Measurements from ENCODE around the gene TENT4A.
"Not testable (repeated sequence)": the region's sequence is repeated elsewhere in the genome, so short reads cannot be mapped to it uniquely, and the experiment has no call there.

The TENT4A gene

DNA sequence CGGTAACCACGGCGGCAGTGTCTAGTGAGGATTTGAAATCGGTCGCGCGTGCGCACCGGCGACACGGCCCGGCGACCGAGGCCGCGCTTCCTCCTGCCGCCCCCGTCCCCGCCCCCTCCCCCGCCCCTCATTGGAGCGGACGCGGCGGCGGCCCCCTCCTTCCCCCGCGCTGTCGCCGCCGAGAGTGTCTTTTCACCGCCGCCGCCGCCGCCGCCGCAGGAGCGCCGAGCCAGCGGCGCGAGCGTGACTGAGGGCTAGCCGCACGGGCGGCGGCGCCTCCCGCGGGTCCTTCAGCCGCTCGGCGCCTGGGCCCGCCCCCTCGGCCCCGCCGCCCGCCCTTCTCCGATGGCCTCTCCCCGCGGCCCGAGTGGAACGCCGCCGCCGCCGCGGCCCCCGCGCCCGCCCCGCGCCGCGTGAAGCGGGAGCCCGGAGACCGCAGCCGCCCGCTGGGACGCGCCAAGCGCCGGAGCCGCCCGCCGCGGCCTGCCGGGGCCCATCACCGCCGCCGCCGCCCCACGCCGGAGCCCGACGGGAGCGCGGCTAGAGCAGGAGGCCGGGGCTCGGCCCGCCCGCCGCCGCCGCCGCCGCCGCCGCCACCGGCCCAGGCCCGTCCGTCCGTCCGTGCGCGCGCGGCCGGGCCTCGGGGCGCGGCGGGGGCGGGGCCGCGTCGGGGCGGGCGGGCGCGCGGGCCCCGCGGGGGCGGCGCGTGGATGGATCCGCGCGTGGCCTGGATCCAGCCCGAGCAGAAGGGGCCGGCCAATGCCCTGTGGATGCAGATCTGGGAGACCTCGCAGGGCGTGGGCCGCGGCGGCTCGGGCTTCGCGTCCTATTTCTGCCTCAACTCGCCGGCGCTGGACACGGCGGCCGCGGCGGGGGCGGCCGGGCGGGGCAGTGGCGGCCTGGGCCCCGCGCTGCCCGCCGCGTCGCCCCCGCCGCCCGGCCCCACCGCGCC, at the start of gene TENT4A:
TSS of gene TENT4A (plus strand) at position 159 of the 952 bp plus-strand sequence. CDS start at position 711, 552 bp downstream.
- DNase-seq (ENCODE audit: low read depth), result no peak

DNA sequence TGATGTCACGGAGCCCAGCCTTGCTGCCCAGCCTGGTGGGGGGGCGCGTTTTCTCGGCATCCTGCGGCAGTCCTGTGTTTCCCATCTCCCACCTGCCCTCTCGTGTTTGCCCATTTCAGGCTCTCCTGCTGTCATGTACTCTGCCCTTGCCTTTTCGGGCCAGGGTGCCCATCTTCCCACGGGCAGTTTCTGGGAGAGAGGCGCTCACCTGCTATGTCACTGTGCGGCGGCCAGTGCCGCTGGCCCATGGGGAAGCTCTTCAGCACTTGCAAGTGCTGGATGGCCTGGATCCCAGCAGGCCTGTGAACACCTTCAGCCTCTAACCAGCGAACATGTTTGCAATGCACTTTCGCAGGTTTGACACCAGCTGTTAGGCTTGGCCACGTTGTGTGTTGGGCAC, 46.5 kb upstream of the TENT4A start:
- DNase-seq (ENCODE audit: low read depth), result no peak

DNA sequence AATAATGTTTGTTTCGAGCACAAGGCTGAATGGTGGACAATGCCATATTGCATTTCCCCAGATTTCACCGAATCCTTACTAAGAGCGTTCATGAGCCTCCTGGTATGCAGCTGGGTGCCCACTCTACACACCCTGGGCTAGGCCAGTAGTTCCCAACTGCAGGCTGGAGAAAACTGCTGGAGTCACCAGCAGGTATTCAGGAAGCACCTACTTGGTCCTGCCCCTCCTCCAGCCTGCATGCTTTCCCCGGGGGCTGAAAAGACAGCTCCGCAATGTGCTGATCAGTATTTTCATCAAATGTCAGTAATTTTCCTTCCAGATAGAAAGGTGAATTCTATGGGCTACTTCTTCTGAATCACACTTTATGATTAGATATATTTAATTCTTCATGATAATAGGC, 45.6 kb upstream of the TENT4A start:
- no peak for DNase-seq (ENCODE audit: low read depth)

DNA sequence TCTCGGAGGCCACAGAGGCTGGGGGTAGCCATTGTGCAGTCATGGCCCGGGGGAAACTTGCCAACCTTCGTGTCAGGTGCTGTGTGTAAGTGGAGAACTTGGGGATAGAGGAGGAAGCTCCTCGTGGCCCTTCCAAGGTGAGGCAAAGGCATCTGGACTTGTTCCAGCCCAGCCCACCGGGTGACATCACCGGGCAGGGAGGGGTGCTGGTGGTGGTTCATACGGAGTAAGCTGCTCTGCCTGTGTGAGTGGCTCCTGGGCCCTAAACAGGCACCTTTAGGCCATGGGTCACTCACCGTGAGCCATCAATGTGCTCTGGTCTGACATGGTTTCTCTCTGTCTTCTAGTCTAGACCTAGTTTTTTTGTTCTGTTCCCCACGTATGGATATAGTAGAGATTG, 44.5 kb upstream of the TENT4A start:
- not testable (repeated sequence) for DNase-seq (ENCODE audit: low read depth)

DNA sequence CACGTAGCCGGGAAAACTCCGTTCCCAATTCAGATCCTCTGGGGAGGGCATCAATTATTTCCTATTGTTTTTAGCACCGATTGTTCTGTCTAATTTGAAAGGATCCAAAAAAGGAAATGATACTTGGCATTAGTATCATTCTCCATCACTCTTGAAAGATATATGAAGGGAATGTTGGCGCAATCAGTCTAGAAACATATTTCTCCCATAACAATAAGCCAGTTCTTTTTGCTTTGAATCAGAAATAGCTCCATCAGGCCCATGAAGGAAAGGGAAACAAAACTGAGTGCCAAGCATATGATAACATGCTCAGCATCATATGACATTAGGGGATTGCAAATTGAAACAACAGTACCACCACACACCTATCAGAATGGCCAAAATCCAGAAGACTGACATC, 40.2 kb upstream of the TENT4A start:
- no peak for DNase-seq (ENCODE audit: low read depth)

DNA sequence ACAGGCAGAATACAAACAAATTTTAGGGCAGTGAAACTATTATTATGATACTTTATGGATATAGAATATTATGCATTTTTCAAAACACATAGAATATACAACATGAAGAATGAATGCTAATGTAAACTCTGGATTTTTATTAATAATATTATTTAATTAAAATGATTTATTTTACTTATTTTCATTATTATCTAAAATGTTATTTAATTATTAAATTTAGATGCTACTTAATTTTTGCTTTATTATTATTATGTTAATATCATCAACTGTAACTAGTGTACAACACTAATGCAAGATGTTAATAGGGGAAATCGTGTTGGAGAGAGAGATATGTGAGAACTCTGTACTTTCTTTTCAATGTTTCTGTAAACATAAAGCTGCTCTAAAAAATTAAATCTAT, 39.3 kb upstream of the TENT4A start:
- no peak for DNase-seq (ENCODE audit: low read depth)

DNA sequence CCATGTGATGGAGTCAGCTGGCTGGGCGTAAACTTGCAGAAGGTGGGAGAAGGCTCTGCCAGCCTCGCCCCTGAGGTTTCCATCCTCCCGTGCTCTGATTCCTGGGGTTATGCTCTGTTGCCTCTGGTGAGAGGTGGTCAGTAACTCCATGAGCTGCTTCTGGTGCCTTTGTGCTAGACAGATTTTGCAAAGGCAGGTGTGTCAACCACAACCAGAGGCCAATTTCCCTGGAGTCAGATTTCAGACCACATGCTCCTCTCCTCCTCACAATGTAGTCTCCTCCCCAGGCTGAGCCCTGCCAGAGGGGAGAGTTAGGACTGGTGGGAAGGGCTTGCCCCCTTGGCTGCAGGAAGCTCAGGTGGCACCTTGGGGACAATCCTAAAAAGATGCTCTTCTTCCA, 38.8 kb upstream of the TENT4A start:
- no peak for DNase-seq (ENCODE audit: low read depth)

DNA sequence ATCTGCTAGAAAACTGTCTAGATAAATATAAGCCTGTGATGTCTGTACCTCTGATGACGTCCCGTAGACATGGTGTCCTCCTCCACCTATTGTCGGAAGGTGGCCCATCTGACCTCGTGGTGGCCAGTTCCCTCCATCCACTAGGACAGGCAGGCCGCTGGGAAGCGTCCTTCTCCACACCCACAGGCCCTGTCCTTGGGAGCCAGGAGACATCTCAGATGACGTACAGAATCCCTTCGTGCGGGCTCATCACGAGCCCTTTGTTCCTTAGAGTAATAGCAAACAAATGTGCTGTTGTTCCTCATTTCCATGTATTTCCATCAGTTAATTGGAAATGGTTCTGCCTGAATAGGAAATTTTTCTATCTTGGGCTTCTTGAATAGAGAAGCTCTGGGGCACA, 38.3 kb upstream of the TENT4A start:
- no peak for DNase-seq (ENCODE audit: low read depth)

DNA sequence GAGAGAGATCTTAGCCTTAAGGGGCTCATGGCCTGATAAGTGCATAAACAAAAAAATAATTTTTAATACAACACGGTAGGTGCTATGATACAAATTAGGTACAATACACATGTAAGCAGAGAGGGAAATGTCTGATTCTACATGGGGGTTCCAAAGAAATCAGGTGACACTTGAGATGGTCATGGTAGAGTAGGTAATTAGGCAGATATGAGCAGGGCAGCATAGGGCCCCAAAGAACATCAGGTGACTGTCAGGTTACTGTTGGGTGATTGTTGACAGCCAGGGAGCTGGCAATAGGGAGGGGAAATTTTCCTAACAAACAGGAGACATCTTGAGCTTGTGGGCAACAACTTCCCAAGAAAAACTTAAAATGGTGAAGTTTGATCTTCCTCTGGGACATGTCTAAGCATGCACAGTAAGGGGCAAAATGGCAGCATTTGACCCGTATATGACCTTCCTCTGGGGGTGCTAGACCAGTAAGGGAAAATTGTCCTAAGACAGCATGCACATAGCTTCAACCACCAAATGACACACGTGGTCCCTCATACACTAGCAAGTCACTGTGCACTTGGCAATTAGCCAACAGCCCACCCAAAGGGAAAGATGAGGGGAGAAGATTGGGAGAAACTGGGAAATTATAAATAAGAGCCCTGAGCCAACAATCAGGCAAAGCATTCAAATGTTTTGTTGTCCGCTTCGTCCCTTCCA, 37.3 kb upstream of the TENT4A start:
- DNase-seq (ENCODE audit: low read depth), result peak; percentile 17

DNA sequence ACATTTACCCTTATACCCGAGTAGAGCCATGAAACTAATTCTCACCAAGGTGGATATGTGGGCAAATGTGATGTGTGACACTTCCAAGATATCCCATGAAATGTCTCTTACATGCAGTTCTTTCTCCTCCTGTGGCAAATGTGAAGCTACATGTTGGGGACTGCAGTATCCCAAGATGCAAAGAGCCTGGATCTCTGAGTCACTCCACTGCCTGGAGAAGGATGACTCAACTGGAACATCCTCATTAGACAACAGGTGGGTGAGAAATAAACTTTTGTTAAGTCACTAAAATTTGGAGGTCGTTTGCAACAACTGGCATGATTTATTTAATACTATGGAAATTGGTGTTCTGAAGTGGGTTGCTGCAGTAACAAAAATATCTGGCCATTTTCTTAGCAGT, 36.5 kb upstream of the TENT4A start:
- DNase-seq (ENCODE audit: low read depth), result no peak

DNA sequence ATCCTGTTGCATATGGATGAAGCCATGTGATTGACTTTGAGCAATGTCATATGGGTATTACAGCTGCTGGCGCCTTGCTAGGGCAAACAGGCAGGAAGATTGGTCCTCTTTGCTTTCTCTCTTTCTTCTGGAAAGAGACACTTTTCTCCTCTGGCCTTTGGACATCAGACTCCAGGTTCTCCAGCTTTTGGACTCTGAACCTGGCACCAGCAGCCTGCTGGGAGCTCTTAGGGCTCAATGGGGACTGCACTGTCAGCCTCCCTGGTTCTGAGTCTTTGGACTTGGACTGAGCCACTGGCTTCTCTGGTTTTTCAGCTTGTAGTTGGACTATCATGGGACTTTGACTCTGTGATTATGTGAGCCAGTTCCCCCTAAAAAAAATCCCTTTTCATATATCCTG, 34.8 kb upstream of the TENT4A start:
- no peak for DNase-seq (ENCODE audit: low read depth)

DNA sequence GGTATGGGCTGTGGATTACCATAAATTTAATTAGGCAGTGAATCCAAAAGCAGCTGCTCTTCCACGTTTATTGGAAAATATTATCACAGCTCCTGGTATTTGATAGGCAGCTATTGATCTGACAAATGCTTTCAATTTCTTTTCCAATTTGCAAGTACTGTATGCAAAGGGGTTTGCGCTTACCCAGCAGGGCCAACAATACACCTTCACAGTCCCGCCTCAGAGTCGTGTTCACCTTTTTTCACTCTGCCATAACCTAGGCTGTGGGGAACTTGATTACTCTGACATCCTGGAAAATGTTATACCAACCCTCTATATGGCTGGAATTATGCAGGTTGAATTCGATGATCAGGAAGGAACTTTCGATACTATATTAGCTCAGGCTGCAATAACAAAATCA, 32.3 kb upstream of the TENT4A start:
- no peak for DNase-seq (ENCODE audit: low read depth)

DNA sequence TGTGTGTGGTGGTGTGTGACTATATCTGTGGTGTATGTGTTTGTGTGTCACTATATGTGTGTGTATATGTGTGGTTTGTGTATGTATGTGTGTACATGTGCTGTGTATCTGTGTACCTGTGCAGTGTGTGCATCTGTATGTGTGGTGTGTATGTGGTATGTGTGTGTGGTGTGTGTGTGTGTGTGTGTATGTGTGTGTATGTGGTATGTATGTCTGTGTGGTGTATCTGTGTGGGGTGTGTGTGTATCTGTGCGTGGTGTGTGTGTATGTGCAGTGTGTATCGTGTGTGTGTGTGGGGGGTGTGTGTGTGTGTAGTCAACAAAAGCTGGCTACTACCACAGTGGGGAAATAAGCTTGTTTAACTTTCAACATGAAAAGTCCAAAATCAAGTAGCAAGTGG, 31.6 kb upstream of the TENT4A start:
- no peak for DNase-seq (ENCODE audit: low read depth)

DNA sequence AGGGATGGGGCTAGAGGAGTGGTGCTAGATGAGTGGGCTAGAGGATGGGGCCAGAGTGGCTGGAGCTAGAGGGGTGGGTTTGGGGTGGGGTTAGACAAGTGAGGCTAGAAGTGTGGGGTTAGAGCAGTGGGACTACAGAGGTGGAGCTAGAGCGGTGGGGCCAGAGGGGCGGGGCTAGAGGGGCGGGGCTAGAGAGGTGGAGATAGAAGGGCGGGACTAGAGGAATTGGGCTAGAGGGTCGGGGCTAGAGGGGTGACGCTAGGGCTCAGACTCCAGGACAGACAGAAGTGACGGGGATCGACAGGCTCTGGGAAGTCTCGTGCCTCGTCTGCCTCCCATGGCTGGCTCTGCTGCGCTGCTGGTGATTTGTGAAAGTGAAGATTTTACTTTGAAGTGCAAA, 31.0 kb upstream of the TENT4A start:
- DNase-seq (ENCODE audit: low read depth), result no peak

DNA sequence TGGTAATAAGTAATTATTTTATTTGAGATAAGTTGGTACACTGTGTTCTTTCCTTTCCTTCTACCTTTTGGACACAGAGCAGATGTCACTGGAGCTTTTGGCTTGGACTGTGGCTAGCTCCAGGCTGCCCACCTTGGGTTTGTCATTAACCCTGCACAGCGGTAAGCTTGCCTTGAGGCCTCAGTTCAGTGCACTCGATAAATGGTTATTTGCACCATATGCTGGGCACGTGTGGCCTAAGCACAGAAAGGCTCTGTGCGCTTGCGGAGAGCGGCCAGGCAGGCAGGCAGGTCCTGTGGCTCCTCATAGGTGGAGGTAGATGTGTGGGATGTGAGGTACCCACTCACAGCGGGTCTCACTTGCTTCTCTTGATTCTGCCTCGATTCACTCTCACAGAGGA, 30.0 kb upstream of the TENT4A start:
- no peak for DNase-seq (ENCODE audit: low read depth)

DNA sequence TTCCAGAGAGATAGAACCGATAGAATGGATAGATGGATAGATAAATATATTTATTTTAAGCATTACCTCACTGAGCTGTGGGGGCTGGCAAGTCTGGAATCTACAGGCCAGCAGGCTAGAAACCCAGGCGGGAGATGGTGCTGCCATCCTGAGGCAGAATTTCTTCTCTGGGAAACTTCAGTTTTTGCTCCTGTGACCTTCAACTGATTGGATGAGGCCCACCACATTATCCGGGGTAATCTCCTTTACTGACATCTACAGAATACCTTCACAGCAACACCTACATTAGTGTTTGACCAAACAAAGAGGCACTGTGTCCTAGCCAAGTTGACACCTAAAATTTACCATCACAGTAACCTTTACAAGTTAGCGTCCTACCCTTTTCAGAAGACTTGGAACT, 29.2 kb upstream of the TENT4A start:
- no peak for DNase-seq (ENCODE audit: low read depth)

DNA sequence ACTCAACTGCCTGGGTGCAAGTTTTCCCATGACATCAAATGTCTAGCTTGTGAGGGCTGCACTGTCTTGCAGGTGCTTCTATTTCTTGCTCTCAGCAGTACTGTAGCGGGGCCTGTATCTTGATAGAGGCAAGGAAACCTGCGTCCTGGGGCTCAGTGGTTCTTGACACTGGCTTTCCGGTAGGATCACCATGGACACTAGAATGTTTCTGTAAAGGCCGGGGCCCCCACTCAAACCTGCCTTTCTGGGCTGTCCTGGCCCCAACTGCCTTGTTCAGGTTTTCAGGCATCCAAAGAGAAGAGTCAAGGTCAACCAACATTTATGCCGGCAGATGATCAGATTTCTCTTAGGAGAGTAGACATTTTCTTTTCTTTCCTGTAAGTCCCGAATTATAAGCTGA, 26.7 kb upstream of the TENT4A start:
- no peak for DNase-seq (ENCODE audit: low read depth)

DNA sequence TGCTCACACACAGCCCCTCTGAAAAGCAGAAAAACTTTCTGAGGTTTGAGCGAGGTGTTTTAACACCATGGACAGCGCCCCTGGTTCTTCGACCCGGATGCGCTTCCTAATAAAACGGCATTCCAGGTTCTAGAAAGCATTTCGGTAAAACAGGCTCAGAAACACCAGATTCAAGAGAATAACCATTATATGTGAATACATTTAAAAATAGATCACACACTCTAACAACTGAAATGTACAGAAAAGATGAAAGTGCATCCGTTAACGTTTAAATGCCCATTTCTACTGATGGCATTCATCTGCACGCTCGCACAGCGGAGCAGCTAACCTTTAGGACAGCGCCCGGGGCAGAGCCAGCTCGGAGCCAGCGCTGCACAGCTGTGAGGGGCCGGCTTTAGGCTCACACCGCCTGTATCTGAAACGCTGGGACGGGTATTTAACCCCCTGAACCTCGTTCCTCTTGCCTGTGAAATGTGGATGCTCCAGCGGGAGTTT, 26.3 kb upstream of the TENT4A start:
- DNase-seq (ENCODE audit: low read depth), result no peak

DNA sequence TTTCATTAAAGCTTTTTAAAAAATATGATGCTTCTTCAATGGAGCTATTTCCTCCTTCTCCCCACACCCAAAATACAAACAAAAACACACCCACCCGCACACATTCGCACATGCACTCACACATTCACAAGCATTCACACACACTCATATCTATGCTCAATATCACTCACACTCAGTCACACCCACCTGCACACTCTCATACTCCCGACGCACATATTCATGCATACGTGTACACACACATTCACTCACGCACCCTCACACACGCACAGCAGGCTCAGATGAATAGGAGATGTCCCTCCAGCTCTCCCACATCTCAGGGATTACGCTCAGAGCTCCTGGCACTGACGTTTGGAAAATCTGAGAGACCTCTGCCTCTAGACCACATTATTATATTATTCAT, 25.7 kb upstream of the TENT4A start:
- no peak for DNase-seq (ENCODE audit: low read depth)

DNA sequence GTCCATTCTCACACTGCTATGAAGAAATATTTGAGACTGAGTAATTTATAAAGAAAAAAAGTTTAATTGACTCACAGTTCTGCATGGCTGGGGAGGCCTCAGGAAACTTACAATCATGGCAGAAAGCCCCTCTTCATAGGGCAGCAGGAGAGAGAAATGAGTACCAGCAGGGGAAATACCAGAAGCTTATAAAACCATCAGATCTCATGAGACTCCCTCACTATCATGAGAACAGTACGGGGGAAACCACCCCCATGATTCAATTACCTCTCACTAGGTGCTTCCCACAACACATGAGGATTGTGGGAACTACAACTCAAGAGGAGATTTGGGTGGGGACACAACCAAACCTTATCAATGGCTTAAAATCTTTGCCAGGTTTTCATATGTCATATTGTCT, 20.3 kb upstream of the TENT4A start:
- DNase-seq (ENCODE audit: low read depth), result no peak

DNA sequence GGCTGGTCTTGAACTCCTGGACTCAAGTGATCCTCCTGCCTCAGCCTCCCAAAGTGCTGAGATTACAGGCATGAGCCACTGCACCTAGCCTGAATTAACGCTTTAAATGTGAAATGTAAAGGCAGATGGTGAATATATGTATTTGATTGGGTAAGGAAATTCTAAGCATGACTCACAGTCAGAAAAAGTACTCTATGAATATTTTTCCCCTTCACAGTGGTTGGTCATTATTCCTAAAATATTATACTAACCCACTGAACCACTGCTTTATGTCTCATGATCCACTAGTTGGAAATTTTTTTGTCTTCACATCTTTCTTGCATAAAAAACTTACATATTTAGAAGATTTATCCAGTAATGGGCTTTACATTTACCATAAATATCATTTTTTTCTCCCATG, 14.5 kb upstream of the TENT4A start:
- no peak for DNase-seq (ENCODE audit: low read depth)

DNA sequence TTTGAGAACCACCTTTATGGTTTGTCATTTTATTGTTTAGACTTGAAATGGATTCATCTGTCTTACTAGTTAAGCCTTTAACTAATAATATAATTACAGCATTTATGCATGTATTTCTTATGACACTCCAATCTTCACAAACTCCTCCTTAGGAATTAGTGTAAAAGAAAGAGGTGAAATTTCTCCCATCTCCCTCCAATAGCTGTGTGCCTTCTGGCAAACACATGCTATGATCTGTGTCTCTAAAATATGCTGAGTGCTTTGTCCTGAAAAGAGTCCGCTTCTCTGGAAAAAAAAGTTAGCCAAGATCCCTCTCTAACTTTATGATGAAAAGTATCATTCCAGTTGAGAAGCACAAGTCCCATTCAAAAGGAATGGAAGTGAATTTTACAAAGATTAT, 13.9 kb upstream of the TENT4A start:
- DNase-seq (ENCODE audit: low read depth), result no peak

DNA sequence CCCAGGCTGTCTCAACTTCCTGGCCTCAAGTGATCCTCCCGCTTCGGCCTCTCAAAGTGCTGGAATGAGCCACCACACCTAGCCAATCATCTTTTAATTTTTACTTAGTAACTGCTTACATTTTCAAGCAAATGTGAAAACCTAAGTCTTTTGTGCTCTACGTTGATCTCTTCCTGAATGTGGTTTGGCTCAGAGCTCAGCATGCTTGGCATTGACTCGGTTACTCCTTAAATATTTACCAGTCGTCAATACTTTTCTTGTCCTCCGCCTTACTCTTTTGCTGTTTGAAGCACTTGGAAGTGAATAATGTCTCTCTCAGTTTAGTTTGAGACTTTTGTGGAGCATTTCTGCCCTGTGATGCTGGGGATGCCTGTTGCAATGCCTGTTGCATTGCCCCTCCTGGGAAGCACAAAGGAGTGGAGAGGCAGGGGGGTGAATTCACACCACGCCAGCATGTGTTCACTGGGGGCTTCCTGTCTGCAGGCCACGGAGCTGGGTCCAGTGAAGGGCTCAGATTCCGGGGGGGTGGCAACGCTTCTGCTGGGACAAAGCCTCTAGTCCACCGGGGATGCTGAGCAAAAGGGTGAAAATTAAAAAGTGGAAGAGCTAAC, 13.1 kb upstream of the TENT4A start:
- DNase-seq (ENCODE audit: low read depth), result no peak

All from CMK (cell line).